Frontal cortex (tissue), 4 donors: ENCODE measurements around the gene ENGASE. TPM values are rescaled to one million over a fixed set of nuclear protein-coding genes. Genes with fewer than 3 reads are reported as not detected.
"Not testable (repeated sequence)": the region's sequence is repeated elsewhere in the genome, so short reads cannot be mapped to it uniquely, and the experiment has no call there.

Experiments used
- DNase-seq, 2 donors: peaks; one replicate each; pipeline ENCODE4 v3.0.0; 2012; ENCODE audit warnings: low spot score in 2 of 2
- FAIRE-seq: peaks from 2 replicates; lab custom pipeline; 2012; peaks lifted over from hg19 to GRCh38; lab: Jason Lieb, UNC
- total RNA-seq: library from RNA; depleted of rRNA; stranded (reverse); fragments of >200 nt; gene quantifications from one replicate; pipeline ENCODE4 v1.2.3, GENCODE V29; 2014
- donor health status: control.
- donor health status: control.
- donor health status: control.

ENGASE gene
- total RNA-seq, 1 donor from 2014 or later: 11.0 TPM

GRCh38 chr17:79074121-79074648 is 439 bp upstream of the ENGASE start:
- DNase-seq, FAIRE-seq: not testable (repeated sequence)

- FAIRE-seq: no peak
- no peak for DNase-seq
These were observed 774 bp downstream of the ENGASE start for GRCh38 chr17:79075446-79075750.

GRCh38 chr17:79075861-79076406 is 1.3 kb downstream of the ENGASE start:
- DNase-seq (no peak), FAIRE-seq (no peak)

- DNase-seq (no peak), FAIRE-seq (no peak)
These were observed 3.0 kb downstream of the ENGASE start for GRCh38 chr17:79077587-79077986.

GRCh38 chr17:79078476-79079190 is 4.0 kb downstream of the ENGASE start:
- no peak for FAIRE-seq

GRCh38 chr17:79079421-79080200 is 5.0 kb downstream of the ENGASE start:
- DNase-seq (no peak), FAIRE-seq (no peak)

More at GRCh38 chr17:79078476-79079190, 4.0 kb downstream of the ENGASE start:
- no peak for DNase-seq

GRCh38 chr17:79080349-79080748 is 5.7 kb downstream of the ENGASE start:
- no peak for FAIRE-seq
- DNase-seq: no peak

GRCh38 chr17:79080761-79081290 is 6.2 kb downstream of the ENGASE start:
- FAIRE-seq (no peak), DNase-seq (no peak)

GRCh38 chr17:79081571-79082276 is 7.1 kb downstream of the ENGASE start:
- no peak for FAIRE-seq
- no peak for DNase-seq

- FAIRE-seq: no peak
- peak; percentile 44 to 74 for DNase-seq
These were observed 7.9 kb downstream of the ENGASE start for GRCh38 chr17:79082311-79083190.

GRCh38 chr17:79083191-79083971 is 8.8 kb downstream of the ENGASE start:
- FAIRE-seq: no peak
- peak in 1 of 2 donors; percentile 34 for DNase-seq

- FAIRE-seq: no peak
These were observed 9.9 kb downstream of the ENGASE start for GRCh38 chr17:79084291-79085153.

GRCh38 chr17:79085154-79085920 is 10.7 kb downstream of the ENGASE start:
- FAIRE-seq: no peak
- no peak for DNase-seq

More at GRCh38 chr17:79084291-79085153, 9.9 kb downstream of the ENGASE start:
- DNase-seq: no peak

GRCh38 chr17:79085921-79086551 is 11.4 kb downstream of the ENGASE start:
- DNase-seq (no peak), FAIRE-seq (no peak)

GRCh38 chr17:79086609-79087427 is 12.2 kb downstream of the ENGASE start:
- DNase-seq: no peak
- FAIRE-seq: no peak
